Esophagus squamous epithelium (tissue), 4 donors: ENCODE results near the gene COMT.

ENCODE experiments used
- POLR2A ChIP-seq, 4 donors: fragments of 450-650 bp; IDR thresholded peaks; one replicate each; pipeline ENCODE4 v1.6.1; 2017; ENCODE audit warnings: antibody characterized with exemption in 4 of 4, mild to moderate bottlenecking in 4 of 4, moderate library complexity in 3 of 4
- TF ChIP-seq, protein P1 (sequence below), 6 experiments: fragments of 450-650 bp in 4 of 6; fragments of 200-600 bp in 2 of 6; sonication (generic) in 2 of 6; IDR thresholded peaks; one replicate each; pipeline ENCODE4 v1.5.1; 2016 to 2019; ENCODE audit warnings: antibody characterized with exemption in 6 of 6, mild to moderate bottlenecking in 4 of 6, moderate library complexity in 4 of 6

DNA sequence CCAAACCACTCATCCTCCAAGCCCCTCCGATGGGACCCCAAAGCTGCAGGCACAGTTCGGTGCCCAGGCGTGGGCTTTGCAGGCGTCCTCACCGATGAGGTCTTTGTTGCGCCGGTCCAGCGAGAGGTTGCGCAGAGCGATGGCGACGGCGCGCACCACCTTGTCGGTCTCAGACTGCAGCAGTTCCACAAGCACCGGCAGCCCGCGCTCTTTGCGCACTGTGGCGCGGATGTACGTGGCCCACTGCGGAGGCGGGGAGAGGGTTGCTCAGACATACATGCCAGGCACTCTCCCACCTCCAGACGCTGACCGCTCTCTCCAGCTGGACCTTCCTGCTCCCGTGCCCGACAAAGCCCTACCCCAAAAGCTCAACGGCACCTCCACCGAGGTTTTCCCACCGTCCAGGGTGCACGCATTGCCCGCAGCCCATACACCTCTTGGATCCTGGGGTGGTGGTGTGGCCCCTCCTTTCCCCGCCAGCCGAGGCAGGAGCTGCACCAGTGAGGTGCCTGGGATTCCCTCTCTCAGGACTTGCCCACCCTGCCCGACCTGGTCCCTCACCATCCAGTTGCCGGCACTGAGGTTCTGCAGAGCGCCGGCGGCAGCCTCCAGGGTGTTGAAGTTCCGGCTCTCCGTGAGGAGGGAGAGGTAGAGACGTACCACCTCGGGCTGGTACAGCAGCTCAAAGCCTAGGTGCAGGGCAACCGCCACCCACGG is 32.1 kb downstream of the COMT start:
- TF ChIP-seq, protein P1, sequence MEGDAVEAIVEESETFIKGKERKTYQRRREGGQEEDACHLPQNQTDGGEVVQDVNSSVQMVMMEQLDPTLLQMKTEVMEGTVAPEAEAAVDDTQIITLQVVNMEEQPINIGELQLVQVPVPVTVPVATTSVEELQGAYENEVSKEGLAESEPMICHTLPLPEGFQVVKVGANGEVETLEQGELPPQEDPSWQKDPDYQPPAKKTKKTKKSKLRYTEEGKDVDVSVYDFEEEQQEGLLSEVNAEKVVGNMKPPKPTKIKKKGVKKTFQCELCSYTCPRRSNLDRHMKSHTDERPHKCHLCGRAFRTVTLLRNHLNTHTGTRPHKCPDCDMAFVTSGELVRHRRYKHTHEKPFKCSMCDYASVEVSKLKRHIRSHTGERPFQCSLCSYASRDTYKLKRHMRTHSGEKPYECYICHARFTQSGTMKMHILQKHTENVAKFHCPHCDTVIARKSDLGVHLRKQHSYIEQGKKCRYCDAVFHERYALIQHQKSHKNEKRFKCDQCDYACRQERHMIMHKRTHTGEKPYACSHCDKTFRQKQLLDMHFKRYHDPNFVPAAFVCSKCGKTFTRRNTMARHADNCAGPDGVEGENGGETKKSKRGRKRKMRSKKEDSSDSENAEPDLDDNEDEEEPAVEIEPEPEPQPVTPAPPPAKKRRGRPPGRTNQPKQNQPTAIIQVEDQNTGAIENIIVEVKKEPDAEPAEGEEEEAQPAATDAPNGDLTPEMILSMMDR (IDR thresholded peaks at IDR 0.05) = no peak
- TF ChIP-seq POLR2A (IDR thresholded peaks at IDR 0.05) = no peak
